OCI-LY7 (cell line): ENCODE measurements around the gene LY6G5C.
"Not testable (repeated sequence)": the region's sequence is repeated elsewhere in the genome, so short reads cannot be mapped to it uniquely, and the experiment has no call there.

ENCODE experiments used
- CTCF ChIP-seq: fragments of 200-600 bp; sonication (generic); conservative IDR thresholded peaks from 2 replicates; pipeline ENCODE4 v1.5.1; 2014; ENCODE audit warnings: mild to moderate bottlenecking, antibody characterized with exemption, low read length, moderate library complexity, mixed read lengths
- EZH2phosphoT487 ChIP-seq: fragments of 200-600 bp; sonication (generic); IDR thresholded peaks from 2 replicates; pipeline ENCODE4 v1.6.1; 2018; ENCODE audit warnings: low read depth, borderline replicate concordance, mild to moderate bottlenecking, mixed run types, antibody characterized with exemption, low read length, moderate library complexity, mixed read lengths

GRCh38 chr6:31709157-31709556, 28.3 kb upstream of the LY6G5C start:
- not testable (repeated sequence) for TF ChIP-seq CTCF, EZH2phosphoT487
